Endothelial cell of umbilical vein (primary cell): ENCODE data around the gene FHIT. TPM values are rescaled to one million over a fixed set of nuclear protein-coding genes. Genes with fewer than 3 reads are reported as not detected.

Source experiments
- BruUV-seq: library from RNA; stranded (reverse); fragments of 400-500 nt; replicated peaks from 2 replicates; lab custom pipeline; 2021; lab: Mats Ljungman, UMichigan
- CTCF ChIA-PET: fragments of 300-600, 350-600 bp; sonication (Branson Sonifier 250); formaldehyde crosslinking; loops from one replicate; lab custom pipeline; 2021; ENCODE audit warnings: antibody characterized with exemption, inconsistent platforms; lab: Charles Lee
- POLR2A ChIA-PET: fragments of 300-600, 350-600 bp; sonication (Branson Sonifier 250); formaldehyde crosslinking; loops from one replicate; lab custom pipeline; 2021; ENCODE audit warnings: antibody characterized with exemption, inconsistent platforms; lab: Charles Lee
- DNase-seq: peaks from one replicate; pipeline ENCODE4 v3.0.0-alpha.2; 2011; ENCODE audit warnings: low read depth, low spot score
- FAIRE-seq: peaks from 2 replicates; lab custom pipeline; 2011; peaks lifted over from hg19 to GRCh38; lab: Jason Lieb, UNC
- H2AFZ ChIP-seq: 2 replicates; pipeline ENCODE4 v1.6.0; 2012; ENCODE audit warnings: low read depth, low read length, control low read depth, inconsistent platforms
- H3K27ac ChIP-seq: 2 replicates; pipeline ENCODE4 v1.5.1; 2011; ENCODE audit warnings: low read depth, mild to moderate bottlenecking, control low read depth, low read length, moderate library complexity; ENCODE audit not compliant: insufficient read depth
- H3K27me3 ChIP-seq, 2 experiments: 2 replicates each; pipeline versions ENCODE4 v1.6.0 to v1.6.1; 2011; ENCODE audit warnings: low read length in 2 of 2, mixed read lengths in 1 of 2; ENCODE audit not compliant: control insufficient read depth in 2 of 2, insufficient read depth in 2 of 2
- H3K36me3 ChIP-seq, 2 experiments: 2 replicates in 1 of 2; 3 replicates in 1 of 2; pipeline ENCODE4 v1.5.1; 2011; ENCODE audit warnings: low read length in 2 of 2, mild to moderate bottlenecking in 1 of 2, moderate library complexity in 1 of 2; ENCODE audit not compliant: control insufficient read depth in 2 of 2, insufficient read depth in 2 of 2; ENCODE audit errors: extremely low read depth in 1 of 2
- H3K4me1 ChIP-seq: 3 replicates; pipeline ENCODE4 v1.5.1; 2011; ENCODE audit warnings: mild to moderate bottlenecking, low read length; ENCODE audit not compliant: control insufficient read depth, insufficient read depth; ENCODE audit errors: extremely low read depth
- H3K4me2 ChIP-seq: 2 replicates; pipeline ENCODE4 v1.6.1; 2011; ENCODE audit warnings: low read length, control low read depth, mixed read lengths; ENCODE audit not compliant: insufficient read depth
- H3K4me3 ChIP-seq, 3 experiments: fragments of 200-600 bp in 1 of 3; sonication (generic), shearing (Covaris generic) in 1 of 3; replicated peaks in 1 of 3; 2 replicates each; pipeline ENCODE4 v1.5.1; 2011 to 2016; ENCODE audit warnings: control low read depth in 3 of 3, low read length in 3 of 3, mild to moderate bottlenecking in 2 of 3, inconsistent platforms in 1 of 3, low read depth in 1 of 3, moderate library complexity in 1 of 3; ENCODE audit not compliant: insufficient read depth in 1 of 3
- H3K79me2 ChIP-seq: 2 replicates; pipeline ENCODE4 v1.6.0; 2012; ENCODE audit warnings: low read length, inconsistent platforms; ENCODE audit not compliant: control insufficient read depth, insufficient read depth
- H3K9ac ChIP-seq: replicated peaks from 2 replicates; pipeline ENCODE3; 2011; ENCODE audit warnings: low read length, control low read depth; ENCODE audit not compliant: insufficient read depth; ENCODE audit errors: extremely low read depth
- H3K9me1 ChIP-seq: replicated peaks from 3 replicates; pipeline ENCODE4 v1.6.0; 2011; ENCODE audit warnings: mild to moderate bottlenecking, low read length; ENCODE audit not compliant: control insufficient read depth, insufficient read depth; ENCODE audit errors: extremely low read depth
- H3K9me3 ChIP-seq: replicated peaks from 2 replicates; pipeline ENCODE4 v1.5.1; 2012; ENCODE audit warnings: low read length, inconsistent platforms; ENCODE audit not compliant: control insufficient read depth, insufficient read depth
- H4K20me1 ChIP-seq: replicated peaks from 2 replicates; pipeline ENCODE3; 2011; ENCODE audit warnings: mild to moderate bottlenecking, low read length; ENCODE audit not compliant: control insufficient read depth, insufficient read depth; ENCODE audit errors: extremely low read depth
- CTCF ChIP-seq, 2 donors: IDR thresholded peaks; 1 replicate in 1 of 2; 2 replicates in 1 of 2; pipeline ENCODE4 v1.5.1; 2011; ENCODE audit warnings: low read length in 2 of 2, mild to moderate bottlenecking in 2 of 2, moderate library complexity in 2 of 2, control low read depth in 1 of 2, inconsistent platforms in 1 of 2, low read depth in 1 of 2; ENCODE audit not compliant: insufficient read depth in 1 of 2; ENCODE audit errors: extremely low read depth in 1 of 2
- EZH2 ChIP-seq: IDR thresholded peaks from 2 replicates; pipeline ENCODE4 v1.6.1; 2012; ENCODE audit warnings: borderline replicate concordance, low read depth, mild to moderate bottlenecking, moderate library complexity, low read length, inconsistent platforms; ENCODE audit not compliant: severe bottlenecking
- FOS ChIP-seq: IDR thresholded peaks from 2 replicates; pipeline ENCODE4 v1.6.1; 2011; ENCODE audit warnings: mild to moderate bottlenecking, low read length, moderate library complexity, borderline replicate concordance; ENCODE audit not compliant: insufficient read depth
- GATA2 ChIP-seq: IDR thresholded peaks from 2 replicates; pipeline ENCODE4 v1.7.0; 2011; ENCODE audit warnings: low read depth, mild to moderate bottlenecking, moderate library complexity, mixed read lengths, low read length; ENCODE audit not compliant: insufficient read length, insufficient read depth
- JUN ChIP-seq: IDR thresholded peaks from 2 replicates; pipeline ENCODE4 v1.6.1; 2011; ENCODE audit warnings: borderline replicate concordance, low read depth; ENCODE audit not compliant: insufficient read length, insufficient read depth
- MAX ChIP-seq: IDR thresholded peaks from 2 replicates; pipeline ENCODE4 v1.6.1; 2011; ENCODE audit not compliant: insufficient read depth, insufficient read length
- MYC ChIP-seq: IDR thresholded peaks from one replicate; pipeline ENCODE4 v1.6.1; 2011; ENCODE audit warnings: mild to moderate bottlenecking, low read depth, low read length
- POLR2A ChIP-seq: IDR thresholded peaks from 2 replicates; pipeline ENCODE4 v1.6.1; 2012; ENCODE audit warnings: low read depth, mild to moderate bottlenecking, control low read depth, low read length
- POLR2AphosphoS5 ChIP-seq: IDR thresholded peaks from 2 replicates; pipeline ENCODE4 v1.6.1; 2012; ENCODE audit warnings: low read depth, mild to moderate bottlenecking, control low read depth, low read length, moderate library complexity; ENCODE audit not compliant: insufficient read depth
- dilution Hi-C: fragments of 300-500 bp; cut with MboI; formaldehyde crosslinking; loops from one replicate; pipeline ENCODE4 v1.15.0; 2019; ENCODE audit warnings: low sequenced_read_pairs; ENCODE audit not compliant: extremely low pct_ligation_motif_present
- intact Hi-C: fragments of 100-400 bp; cut with micrococcal nuclease; formaldehyde crosslinking; loops from one replicate; pipeline ENCODE4 v1.10.0; 2022
- polyA plus RNA-seq, 4 experiments: library from polyadenylated mRNA; depleted of rRNA in 3 of 4; stranded (reverse) in 3 of 4; unstranded in 1 of 4; fragments of >200 nt; gene quantifications; 2 replicates each; pipeline versions ENCODE4 v1.2.1 to v1.2.3, GENCODE V29; 2011 to 2012; ENCODE audit warnings: missing spikeins in 1 of 4
- total RNA-seq: library from RNA; stranded (reverse); gene quantifications from 2 replicates; pipeline ENCODE4 v1.2.3, GENCODE V29; 2021

The FHIT gene
- total and polyA plus RNA-seq, 2 donors (not counting 3 experiments of a cell fraction or from before 2014, with no cell fraction given) = 0.47 to 2.2 TPM

DNA sequence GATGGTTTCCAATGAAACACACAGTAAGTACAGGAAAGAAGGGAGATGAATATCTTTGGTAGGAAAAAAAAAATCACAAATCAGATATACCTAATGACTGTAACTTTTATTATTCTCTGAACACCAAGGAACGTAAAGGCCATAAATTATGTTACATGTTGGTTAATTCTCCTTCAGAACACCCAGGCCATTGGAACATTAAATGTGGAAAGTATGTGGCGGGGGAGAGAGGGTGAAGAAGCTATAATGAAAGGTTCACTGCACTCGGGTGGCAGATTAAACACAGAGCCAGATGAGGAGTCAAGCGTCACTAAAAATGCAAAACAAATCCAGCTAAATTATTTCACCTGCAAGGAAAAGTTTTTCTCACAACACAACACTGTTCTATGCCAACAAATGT, 193.8 kb downstream of the FHIT start:
- CTCF ChIA-PET = no interaction called here
- no peaks in the 10 kb centered on the region for H3K9me1 ChIP-seq
- no peak overlapping the region for H3K27ac ChIP-seq
- FAIRE-seq (no peak), DNase-seq (no peak)
- H3K36me3 ChIP-seq = no peaks in the 10 kb centered on the region
- no peak overlapping the region for H3K4me2 ChIP-seq
- no peak overlapping the region for H3K4me3 ChIP-seq
- intact Hi-C loops = no loop called here
- TF ChIP-seq JUN (no peak), GATA2 (no peak), EZH2 (no peak), CTCF (IDR thresholded peaks at IDR 0.05; ENCODE audit: extremely low read depth in 1 of 2, insufficient read depth in 1 of 2, low read depth in 1 of 2, low read length in 2 of 2) (no peak), MYC (no peak), FOS (no peak), POLR2A (no peak), MAX (no peak), POLR2AphosphoS5 (no peak)
- H2AFZ ChIP-seq = no peak overlapping the region
- H3K9me3 ChIP-seq = no peaks in the 10 kb centered on the region
- H4K20me1 ChIP-seq = no peaks in the 10 kb centered on the region
- H3K27me3 ChIP-seq = no peaks in the 10 kb centered on the region
- H3K79me2 ChIP-seq = no peaks in the 10 kb centered on the region
- dilution Hi-C loops = no loop called here
- BruUV-seq = no TSS peak
- POLR2A ChIA-PET = no interaction called here
- H3K9ac ChIP-seq = no peak overlapping the region
- no peaks in the 10 kb centered on the region for H3K4me1 ChIP-seq
